H1 (cell line): ENCODE measurements around the gene ABCA6. TPM values are rescaled to one million over a fixed set of nuclear protein-coding genes. Genes with fewer than 3 reads are reported as not detected.

Source experiments
- CTCF ChIA-PET: fragments of 300-600 bp; sonication (Branson Sonifier 250); formaldehyde crosslinking; loops from one replicate; lab custom pipeline; 2021; ENCODE audit not compliant: partially characterized antibody; lab: Charles Lee
- POLR2A ChIA-PET: fragments of 300-600 bp; sonication (Branson Sonifier 250); formaldehyde crosslinking; loops from one replicate; lab custom pipeline; 2021; ENCODE audit warnings: inconsistent platforms; ENCODE audit not compliant: partially characterized antibody; lab: Charles Lee
- DNase-seq, 2 experiments: peaks; one replicate each; pipeline versions ENCODE4 v3.0.0 to v3.0.0-alpha.2; 2010 to 2022; ENCODE audit warnings: low spot score in 2 of 2, low read depth in 1 of 2, mixed read lengths in 1 of 2
- FAIRE-seq: peaks from 2 replicates; lab custom pipeline; 2011; peaks lifted over from hg19 to GRCh38; lab: Jason Lieb, UNC
- H2AFZ ChIP-seq: 2 replicates; pipeline ENCODE4 v1.8.1; 2012; ENCODE audit warnings: low read length, inconsistent platforms
- H2AK5ac ChIP-seq: 2 replicates; pipeline ENCODE4 v1.6.1; 2013; ENCODE audit warnings: low read depth, low read length
- H2BK120ac ChIP-seq: replicated peaks from 2 replicates; pipeline ENCODE3; 2013; ENCODE audit warnings: low read depth, low read length, inconsistent platforms
- H2BK12ac ChIP-seq: 2 replicates; pipeline ENCODE4 v1.6.1; 2013; ENCODE audit warnings: low read depth, low read length
- H2BK15ac ChIP-seq: 2 replicates; pipeline ENCODE4 v1.6.1; 2013; ENCODE audit warnings: low read length
- H2BK20ac ChIP-seq: 2 replicates; pipeline ENCODE4 v1.6.1; 2013; ENCODE audit warnings: low read length
- H2BK5ac ChIP-seq: 2 replicates; pipeline ENCODE4 v1.6.1; 2013; ENCODE audit warnings: low read depth, low read length
- H3K14ac ChIP-seq: 2 replicates; pipeline ENCODE4 v1.6.1; 2013; ENCODE audit warnings: inconsistent platforms; ENCODE audit not compliant: insufficient read length
- H3K18ac ChIP-seq: 2 replicates; pipeline ENCODE4 v1.6.1; 2013; ENCODE audit warnings: low read length; ENCODE audit errors: extremely low read depth
- H3K23ac ChIP-seq: 2 replicates; pipeline ENCODE4 v1.6.1; 2013; ENCODE audit warnings: inconsistent platforms; ENCODE audit not compliant: insufficient read length
- H3K23me2 ChIP-seq: 2 replicates; pipeline ENCODE4 v1.6.1; 2013; ENCODE audit warnings: low read depth, low read length
- H3K27ac ChIP-seq: 2 replicates; pipeline ENCODE4 v1.6.1; 2011; ENCODE audit warnings: low read depth, low read length, inconsistent platforms
- H3K27me3 ChIP-seq, 4 experiments: replicated peaks in 1 of 4; 1 replicate in 1 of 4; 2 replicates in 3 of 4; pipeline versions ENCODE4 v1.6.1 to v1.8.1; 2011 to 2013; ENCODE audit warnings: low read length in 3 of 4, mild to moderate bottlenecking in 3 of 4, inconsistent platforms in 2 of 4, mixed read lengths in 2 of 4, moderate library complexity in 1 of 4; ENCODE audit not compliant: control insufficient read depth in 3 of 4, insufficient read depth in 3 of 4; ENCODE audit errors: extremely low read depth in 1 of 4
- H3K36me3 ChIP-seq, 4 experiments: 2 replicates each; pipeline versions ENCODE4 v1.6.1 to v1.8.1; 2011 to 2013; ENCODE audit warnings: mild to moderate bottlenecking in 4 of 4, low read length in 3 of 4, moderate library complexity in 2 of 4, control low read depth in 1 of 4, inconsistent platforms in 1 of 4; ENCODE audit not compliant: insufficient read depth in 4 of 4, control insufficient read depth in 2 of 4
- H3K4ac ChIP-seq: replicated peaks from 2 replicates; pipeline ENCODE3; 2013; ENCODE audit warnings: low read length, low read depth, mixed read lengths, inconsistent platforms; ENCODE audit not compliant: insufficient read length
- H3K4me1 ChIP-seq, 4 experiments: replicated peaks in 1 of 4; 1 replicate in 1 of 4; 2 replicates in 3 of 4; pipeline versions ENCODE4 v1.6.1 to v1.8.1; 2011 to 2013; ENCODE audit warnings: low read length in 3 of 4, inconsistent platforms in 2 of 4, mixed read lengths in 1 of 4; ENCODE audit not compliant: insufficient read depth in 4 of 4, control insufficient read depth in 3 of 4
- H3K4me2 ChIP-seq, 2 experiments: 2 replicates each; pipeline versions ENCODE4 v1.6.1 to v1.8.1; 2011 to 2013; ENCODE audit warnings: low read depth in 2 of 2, low read length in 2 of 2, control low read depth in 1 of 2, inconsistent platforms in 1 of 2, mild to moderate bottlenecking in 1 of 2; ENCODE audit not compliant: insufficient read depth in 1 of 2
- H3K4me3 ChIP-seq, 4 experiments: fragments of 200-600, 300-600 bp in 1 of 4; sonication (generic), shearing (Covaris generic), sonication (Bioruptor Twin) in 1 of 4; 2 replicates each; pipeline versions ENCODE4 v1.5.1 to v1.8.1; 2011 to 2016; ENCODE audit warnings: low read length in 4 of 4, low read depth in 3 of 4, control low read depth in 2 of 4, inconsistent platforms in 2 of 4, mild to moderate bottlenecking in 2 of 4, mixed read lengths in 1 of 4, moderate library complexity in 1 of 4; ENCODE audit not compliant: insufficient read depth in 2 of 4; ENCODE audit errors: extremely low read depth in 1 of 4
- H3K56ac ChIP-seq: replicated peaks from 2 replicates; pipeline ENCODE3; 2013; ENCODE audit warnings: low read depth, mild to moderate bottlenecking, mixed read lengths, low read length, inconsistent platforms; ENCODE audit not compliant: insufficient read length
- H3K79me1 ChIP-seq: 2 replicates; pipeline ENCODE4 v1.6.1; 2013; ENCODE audit warnings: low read depth, low read length, control low read depth
- H3K79me2 ChIP-seq, 2 experiments: 2 replicates each; pipeline versions ENCODE4 v1.6.1 to v1.8.1; 2012 to 2013; ENCODE audit warnings: low read length in 2 of 2, mild to moderate bottlenecking in 2 of 2, inconsistent platforms in 1 of 2; ENCODE audit not compliant: insufficient read depth in 2 of 2, control insufficient read depth in 1 of 2
- H3K9ac ChIP-seq, 4 experiments: replicated peaks in 1 of 4; 1 replicate in 1 of 4; 2 replicates in 3 of 4; pipeline versions ENCODE4 v1.6.1 to v1.8.1; 2011 to 2013; ENCODE audit warnings: low read depth in 3 of 4, low read length in 3 of 4, control low read depth in 2 of 4, mild to moderate bottlenecking in 2 of 4, moderate library complexity in 2 of 4, inconsistent platforms in 1 of 4; ENCODE audit errors: extremely low read depth in 1 of 4
- H3K9me3 ChIP-seq, 2 experiments: 2 replicates each; pipeline versions ENCODE4 v1.6.1 to v1.8.1; 2012 to 2013; ENCODE audit warnings: mild to moderate bottlenecking in 2 of 2, moderate library complexity in 2 of 2, control low read depth in 1 of 2, inconsistent platforms in 1 of 2, low read depth in 1 of 2, low read length in 1 of 2, mixed read lengths in 1 of 2; ENCODE audit not compliant: insufficient read depth in 2 of 2
- H4K20me1 ChIP-seq, 2 experiments: replicated peaks in 1 of 2; 2 replicates each; pipeline versions ENCODE3 to v1.8.1; 2011 to 2013; ENCODE audit warnings: inconsistent platforms in 2 of 2, low read length in 2 of 2, mild to moderate bottlenecking in 1 of 2; ENCODE audit not compliant: insufficient read depth in 2 of 2, control insufficient read depth in 1 of 2
- H4K5ac ChIP-seq: 2 replicates; pipeline ENCODE4 v1.6.1; 2013; ENCODE audit warnings: low read length, low read depth, mixed read lengths, inconsistent platforms; ENCODE audit not compliant: insufficient read length
- H4K8ac ChIP-seq: 2 replicates; pipeline ENCODE4 v1.8.0; 2013; ENCODE audit warnings: mild to moderate bottlenecking, moderate library complexity, low read length, inconsistent platforms; ENCODE audit not compliant: insufficient read depth; ENCODE audit errors: extremely low read depth
- H4K91ac ChIP-seq: replicated peaks from 2 replicates; pipeline ENCODE3; 2013; ENCODE audit warnings: low read length, mixed read lengths, inconsistent platforms; ENCODE audit not compliant: insufficient read length
- BCL11A ChIP-seq, 2 experiments: IDR thresholded peaks; one replicate each; pipeline ENCODE4 v1.6.1; 2011; ENCODE audit warnings: low read depth in 2 of 2, low read length in 2 of 2, mild to moderate bottlenecking in 2 of 2
- JUND ChIP-seq: IDR thresholded peaks from 2 replicates; pipeline ENCODE4 v1.6.1; 2011; ENCODE audit warnings: mild to moderate bottlenecking, improper control_type of control experiment, low read length
- KDM5A ChIP-seq: fragments of 200-600 bp; IDR thresholded peaks from 2 replicates; pipeline ENCODE4 v1.7.1; 2012; ENCODE audit warnings: mild to moderate bottlenecking, low read length, inconsistent platforms, mixed read lengths
- POLR2A ChIP-seq, 2 experiments: IDR thresholded peaks; 1 replicate in 1 of 2; 2 replicates in 1 of 2; pipeline ENCODE4 v1.6.1; 2011; ENCODE audit warnings: low read depth in 2 of 2, low read length in 2 of 2, mild to moderate bottlenecking in 2 of 2; ENCODE audit errors: control extremely low read depth in 1 of 2
- RNF2 ChIP-seq: fragments of 200-900, 300-1000 bp; sonication (generic); IDR thresholded peaks from 2 replicates; pipeline ENCODE4 v1.7.1; 2016; ENCODE audit warnings: borderline replicate concordance, low read depth, mild to moderate bottlenecking, antibody characterized with exemption, low read length; ENCODE audit not compliant: poor library complexity, severe bottlenecking; ENCODE audit errors: missing control alignments
- SIN3A ChIP-seq, 2 experiments: IDR thresholded peaks in 1 of 2; conservative IDR thresholded peaks in 1 of 2; 2 replicates each; pipeline ENCODE4 v1.6.1; 2011 to 2012; ENCODE audit warnings: low read length in 2 of 2, improper control_type of control experiment in 1 of 2, low read depth in 1 of 2, mild to moderate bottlenecking in 1 of 2
- SP4 ChIP-seq: IDR thresholded peaks from 2 replicates; pipeline ENCODE4 v1.6.1; 2012; ENCODE audit warnings: low read length, inconsistent platforms
- TBP ChIP-seq: IDR thresholded peaks from 2 replicates; pipeline ENCODE4 v1.6.1; 2011; ENCODE audit warnings: low read depth, low read length, improper control_type of control experiment
- USF2 ChIP-seq: IDR thresholded peaks from 2 replicates; pipeline ENCODE4 v1.6.1; 2011; ENCODE audit warnings: low read length, improper control_type of control experiment
- polyA plus RNA-seq, 7 experiments: library from polyadenylated mRNA; depleted of rRNA in 3 of 7; stranded (reverse) in 5 of 7; unstranded in 2 of 7; fragments of >200 nt in 5 of 7; fragments of 200-250 nt in 2 of 7; gene quantifications; 1 replicate in 5 of 7; 2 replicates in 1 of 7; 4 replicates in 1 of 7; pipeline versions ENCODE4 v1.2.1 to v1.2.3, GENCODE V29; 2011 to 2013; ENCODE audit warnings: missing spikeins in 2 of 7, mixed read lengths in 2 of 7
- total RNA-seq: library from RNA; stranded (reverse); fragmentation: NEBNext Ultra II Directional; extraction: Animal tissue kit (Norgen Biotek cat#: 25700); gene quantifications from 2 replicates; pipeline ENCODE4 v1.2.1, GENCODE V29; 2021
- TF ChIP-seq, protein P1 (sequence below): IDR thresholded peaks from 2 replicates; pipeline ENCODE4 v1.6.1; 2011; ENCODE audit warnings: low read depth, mild to moderate bottlenecking, low read length; ENCODE audit not compliant: insufficient read depth

Gene ABCA6
- total and polyA plus RNA-seq, 2 of the 8 experiments (the other 6 are each of a cell fraction or from before 2014, with no cell fraction given): not detected

DNA sequence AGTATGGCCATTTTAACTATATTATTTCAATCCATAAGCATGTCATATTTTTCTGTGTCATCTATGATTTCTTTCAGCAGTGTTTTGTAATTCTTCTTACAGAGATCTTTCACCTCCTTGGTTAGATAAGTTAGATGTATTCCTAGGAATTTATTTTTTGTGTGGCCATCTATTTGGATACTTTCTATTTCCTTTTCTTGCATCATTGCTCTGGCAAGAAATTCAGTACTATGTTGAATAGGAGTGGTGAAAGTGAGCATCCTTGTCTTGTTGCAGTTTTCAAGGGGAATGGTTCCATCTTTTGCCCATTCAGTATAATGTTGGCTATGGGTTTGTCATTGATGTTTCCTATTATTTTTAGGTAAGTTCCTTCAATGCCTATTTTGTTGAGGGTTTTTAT lies 65.9 kb downstream of the ABCA6 start:
- Histone ChIP-seq H3K14ac (no peak overlapping the region), H3K56ac (no peak overlapping the region), H3K4me1 (no peaks in the 10 kb centered on the region), H3K79me1 (no peaks in the 10 kb centered on the region), H3K9me3 (no peaks in the 10 kb centered on the region), H4K20me1 (no peaks in the 10 kb centered on the region), H3K36me3 (no peaks in the 10 kb centered on the region), H2AFZ (no peak overlapping the region), H2BK12ac (no peak overlapping the region), H2BK15ac (no peak overlapping the region), H3K27me3 (no peaks in the 10 kb centered on the region), H3K23ac (no peak overlapping the region), H3K4ac (no peak overlapping the region), H2BK20ac (no peak overlapping the region), H3K4me3 (no peak overlapping the region), H3K27ac (no peak overlapping the region), H4K5ac (no peak overlapping the region), H3K23me2 (no peaks in the 10 kb centered on the region), H3K9ac (no peak overlapping the region), H4K8ac (no peak overlapping the region), H2AK5ac (no peak overlapping the region), H3K79me2 (no peaks in the 10 kb centered on the region), H4K91ac (no peak overlapping the region), H2BK120ac (no peak overlapping the region), H2BK5ac (no peak overlapping the region), H3K18ac (no peak overlapping the region), H3K4me2 (no peak overlapping the region)
- CTCF ChIA-PET: no interaction called here
- TF ChIP-seq, protein P1, sequence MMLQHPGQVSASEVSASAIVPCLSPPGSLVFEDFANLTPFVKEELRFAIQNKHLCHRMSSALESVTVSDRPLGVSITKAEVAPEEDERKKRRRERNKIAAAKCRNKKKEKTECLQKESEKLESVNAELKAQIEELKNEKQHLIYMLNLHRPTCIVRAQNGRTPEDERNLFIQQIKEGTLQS: no peak
- TF ChIP-seq RNF2: no peak
- no peak for TF ChIP-seq KDM5A
- TF ChIP-seq JUND: no peak
- TF ChIP-seq SIN3A (conservative IDR thresholded peaks at IDR 0.05 in 1 of 2, IDR thresholded peaks at IDR 0.05 in 1 of 2; ENCODE audit: low read depth in 1 of 2, low read length in 2 of 2): no peak
- TF ChIP-seq TBP: no peak
- TF ChIP-seq USF2: no peak
- TF ChIP-seq SP4: no peak
- no peak for TF ChIP-seq BCL11A (IDR thresholded peaks at IDR 0.05; ENCODE audit: low read depth in 2 of 2, low read length in 2 of 2)
- TF ChIP-seq POLR2A (IDR thresholded peaks at IDR 0.05; ENCODE audit: control extremely low read depth in 1 of 2, low read depth in 2 of 2, low read length in 2 of 2): no peak
- POLR2A ChIA-PET: no interaction called here
- FAIRE-seq (no peak), DNase-seq (no peak)
